Activated naive CD4-positive, alpha-beta T cell treated with anti-CD3 and anti-CD28 coated beads for 36 hours (primary cell): ENCODE data around the gene MYH9. TPM values are rescaled to one million over a fixed set of nuclear protein-coding genes. Genes with fewer than 3 reads are reported as not detected.

Source experiments
- CTCF ChIA-PET: fragments of 350-600 bp; sonication (Branson Sonifier 250); formaldehyde crosslinking; loops from one replicate; lab custom pipeline; 2021; ENCODE audit warnings: antibody characterized with exemption; lab: Charles Lee
- DNase-seq: peaks from one replicate; pipeline ENCODE4 v3.0.0-alpha.2; 2020
- H3K27ac Mint-ChIP-seq: one replicate; pipeline ENCODE4 v1.8.0; 2021; ENCODE audit warnings: mild to moderate bottlenecking, mixed read lengths
- H3K27me3 Mint-ChIP-seq: one replicate; pipeline ENCODE4 v1.8.0; 2021; ENCODE audit warnings: low read depth, mixed read lengths
- H3K36me3 Mint-ChIP-seq: one replicate; pipeline ENCODE4 v1.8.0; 2021; ENCODE audit warnings: low read depth, mixed read lengths
- H3K4me1 Mint-ChIP-seq: one replicate; pipeline ENCODE4 v1.8.0; 2021; ENCODE audit warnings: low read depth, mixed read lengths
- H3K4me3 Mint-ChIP-seq: one replicate; pipeline ENCODE4 v1.8.0; 2021; ENCODE audit warnings: mild to moderate bottlenecking, moderate library complexity, mixed read lengths
- H3K9me3 Mint-ChIP-seq: one replicate; pipeline ENCODE4 v1.8.0; 2021; ENCODE audit warnings: mixed read lengths
- intact Hi-C: fragments of 100-400 bp; cut with micrococcal nuclease; formaldehyde crosslinking; loops from one replicate; pipeline ENCODE4 v1.15.1; 2023
- total RNA-seq, 2 experiments: library from RNA; stranded (reverse); gene quantifications; one replicate each; pipeline ENCODE4 v1.2.3, GENCODE V29; 2021

MYH9 gene
- total RNA-seq, 2 experiments from 2014 or later, result 574 to 625 TPM

- peak; percentile 55 for DNase-seq
- no peaks in the 10 kb centered on the region for H3K27me3 Mint-ChIP-seq
- no peaks in the 10 kb centered on the region for H3K9me3 Mint-ChIP-seq
- peak overlapping the region; percentile 80 for H3K4me3 Mint-ChIP-seq
- CTCF ChIA-PET, result interaction anchor here (1.4 to 2.5 kb wide), 6 partner anchors 26 to 141 kb away, joined by 3 to 18 read pairs (median 6); no protein-coding TSS in a partner anchor
- H3K36me3 Mint-ChIP-seq, result peaks cover 72% of the 10 kb centered on the region
- peak overlapping the region; percentile 100 for H3K27ac Mint-ChIP-seq
- peaks cover 70% of the 10 kb centered on the region for H3K4me1 Mint-ChIP-seq
- intact Hi-C loops, result loop anchor here (1.0 kb wide), 2 partner anchors 27 to 107 kb away; no protein-coding TSS in a partner anchor
These were observed 59.0 kb downstream of the MYH9 start for GRCh38 chr22:36328635-36329253.

GRCh38 chr22:36327922-36328551 is 59.7 kb downstream of the MYH9 start:
- H3K27me3 Mint-ChIP-seq, result no peaks in the 10 kb centered on the region
- no peak overlapping the region for H3K4me3 Mint-ChIP-seq
- H3K9me3 Mint-ChIP-seq, result no peaks in the 10 kb centered on the region
- CTCF ChIA-PET, result interaction anchor here (1.0 to 2.5 kb wide), 6 partner anchors 26 to 142 kb away, joined by 3 to 18 read pairs (median 6); no protein-coding TSS in a partner anchor
- peaks cover 68% of the 10 kb centered on the region for H3K36me3 Mint-ChIP-seq
- no peak for DNase-seq
- H3K4me1 Mint-ChIP-seq, result peaks cover 63% of the 10 kb centered on the region
- H3K27ac Mint-ChIP-seq, result peak overlapping the region; percentile 100
- intact Hi-C loops, result no loop called here

- no peak overlapping the region for H3K4me3 Mint-ChIP-seq
- H3K36me3 Mint-ChIP-seq, result peaks cover 70% of the 10 kb centered on the region
- H3K9me3 Mint-ChIP-seq, result no peaks in the 10 kb centered on the region
- no peaks in the 10 kb centered on the region for H3K27me3 Mint-ChIP-seq
- H3K4me1 Mint-ChIP-seq, result peaks cover 47% of the 10 kb centered on the region
- no peak for DNase-seq
- CTCF ChIA-PET, result interaction anchor here (0.5 to 2.5 kb wide), 5 partner anchors 8 to 143 kb away, joined by 3 to 18 read pairs (median 4); no protein-coding TSS in a partner anchor
- peak overlapping the region; percentile 100 for H3K27ac Mint-ChIP-seq
- intact Hi-C loops, result no loop called here
These were observed 61.3 kb downstream of the MYH9 start for GRCh38 chr22:36326178-36327161.

- no peaks in the 10 kb centered on the region for H3K9me3 Mint-ChIP-seq
- no peak overlapping the region for H3K4me3 Mint-ChIP-seq
- peaks cover 70% of the 10 kb centered on the region for H3K36me3 Mint-ChIP-seq
- peak overlapping the region; percentile 100 for H3K27ac Mint-ChIP-seq
- DNase-seq, result no peak
- intact Hi-C loops, result no loop called here
- CTCF ChIA-PET, result interaction anchor here (0.5 to 2.0 kb wide), 7 partner anchors 9 to 145 kb away, joined by 3 to 10 read pairs (median 3); no protein-coding TSS in a partner anchor
- H3K4me1 Mint-ChIP-seq, result peaks cover 36% of the 10 kb centered on the region
- H3K27me3 Mint-ChIP-seq, result no peaks in the 10 kb centered on the region
These were observed 62.4 kb downstream of the MYH9 start for GRCh38 chr22:36325154-36326031.

GRCh38 chr22:36324414-36324813 is 63.4 kb downstream of the MYH9 start:
- Mint-ChIP-seq H3K4me1 (peaks cover 27% of the 10 kb centered on the region), H3K4me3 (no peak overlapping the region), H3K27ac (peak overlapping the region; percentile 50), H3K27me3 (no peaks in the 10 kb centered on the region), H3K9me3 (no peaks in the 10 kb centered on the region), H3K36me3 (peaks cover 70% of the 10 kb centered on the region)
- intact Hi-C loops, result no loop called here
- no peak for DNase-seq
- CTCF ChIA-PET, result interaction anchor here (0.6 to 2.0 kb wide), 4 partner anchors 17 to 146 kb away, joined by 3 to 10 read pairs (median 4); no protein-coding TSS in a partner anchor

GRCh38 chr22:36323855-36324331 is 63.9 kb downstream of the MYH9 start:
- intact Hi-C loops, result no loop called here
- no peak for DNase-seq
- Mint-ChIP-seq H3K4me3 (no peak overlapping the region), H3K4me1 (peaks cover 21% of the 10 kb centered on the region), H3K9me3 (no peaks in the 10 kb centered on the region), H3K27me3 (no peaks in the 10 kb centered on the region), H3K27ac (peak overlapping the region; percentile 50), H3K36me3 (peaks cover 71% of the 10 kb centered on the region)
- CTCF ChIA-PET, result interaction anchor here (2.0 kb wide), 1 partner anchor 22 kb away, joined by 10 read pairs; no protein-coding TSS in a partner anchor

- intact Hi-C loops, result no loop called here
- CTCF ChIA-PET, result no interaction called here
- H3K27ac Mint-ChIP-seq, result peak overlapping the region; percentile 65
- H3K9me3 Mint-ChIP-seq, result no peaks in the 10 kb centered on the region
- H3K4me1 Mint-ChIP-seq, result peaks cover 16% of the 10 kb centered on the region
- H3K27me3 Mint-ChIP-seq, result no peaks in the 10 kb centered on the region
- peaks cover 66% of the 10 kb centered on the region for H3K36me3 Mint-ChIP-seq
- DNase-seq, result no peak
- no peak overlapping the region for H3K4me3 Mint-ChIP-seq
These were observed 64.4 kb downstream of the MYH9 start for GRCh38 chr22:36323182-36323854.

GRCh38 chr22:36322602-36322915 is 65.2 kb downstream of the MYH9 start:
- Mint-ChIP-seq H3K9me3 (no peaks in the 10 kb centered on the region), H3K4me3 (no peak overlapping the region), H3K27ac (peak overlapping the region; percentile 65), H3K27me3 (no peaks in the 10 kb centered on the region), H3K36me3 (peaks cover 66% of the 10 kb centered on the region), H3K4me1 (peaks cover 9% of the 10 kb centered on the region)
- no peak for DNase-seq
- CTCF ChIA-PET, result interaction anchor here (1.3 kb wide), 1 partner anchor 148 kb away, joined by 3 read pairs; no protein-coding TSS in a partner anchor
- intact Hi-C loops, result no loop called here

GRCh38 chr22:36321797-36322601 is 65.8 kb downstream of the MYH9 start:
- Mint-ChIP-seq H3K36me3 (peaks cover 66% of the 10 kb centered on the region), H3K27me3 (no peaks in the 10 kb centered on the region), H3K9me3 (no peaks in the 10 kb centered on the region), H3K27ac (no peak overlapping the region), H3K4me1 (peaks cover 4% of the 10 kb centered on the region), H3K4me3 (no peak overlapping the region)
- CTCF ChIA-PET, result interaction anchor here (1.1 to 1.3 kb wide), 2 partner anchors 34 to 148 kb away, joined by 3 read pairs; no protein-coding TSS in a partner anchor
- intact Hi-C loops, result no loop called here
- no peak for DNase-seq

GRCh38 chr22:36320553-36320952 is 67.2 kb downstream of the MYH9 start:
- Mint-ChIP-seq H3K4me1 (no peaks in the 10 kb centered on the region), H3K27me3 (no peaks in the 10 kb centered on the region), H3K36me3 (peaks cover 60% of the 10 kb centered on the region), H3K9me3 (no peaks in the 10 kb centered on the region), H3K27ac (peak overlapping the region; percentile 32), H3K4me3 (no peak overlapping the region)
- intact Hi-C loops, result no loop called here
- CTCF ChIA-PET, result interaction anchor here (0.6 kb wide), 2 partner anchors 13 to 158 kb away, joined by 4 read pairs; no protein-coding TSS in a partner anchor
- DNase-seq, result no peak
